NCI-H446 (cell line): Measurements from ENCODE around the gene ZNF780A.
"Not testable (repeated sequence)": the region's sequence is repeated elsewhere in the genome, so short reads cannot be mapped to it uniquely, and the experiment has no call there.

ENCODE experiments used
- DNase-seq, 2 experiments: peaks; one replicate each; lab custom pipeline; 2025; lab: John Stamatoyannopoulos, UW

The ZNF780A gene

DNA sequence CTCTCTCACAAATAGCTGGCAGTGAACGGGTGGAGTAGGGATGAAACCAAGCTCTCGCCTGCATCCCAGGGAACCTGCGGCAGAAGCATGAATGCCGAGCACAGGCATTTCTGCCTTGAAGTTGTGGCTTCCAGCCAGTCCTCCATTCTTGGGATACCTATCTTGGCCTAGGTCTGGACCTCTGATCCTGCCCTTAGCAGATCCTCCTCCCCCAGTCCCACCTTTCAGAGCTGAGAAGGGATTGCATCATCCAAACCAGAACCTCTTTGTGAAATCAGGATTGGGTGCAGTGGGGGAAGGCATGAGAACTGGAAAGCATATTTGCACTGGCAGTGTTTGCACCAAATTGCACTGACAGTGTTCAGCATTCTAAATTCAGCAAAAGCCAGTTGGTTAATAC is 5.8 kb downstream of the ZNF780A start:
- no peak for DNase-seq

DNA sequence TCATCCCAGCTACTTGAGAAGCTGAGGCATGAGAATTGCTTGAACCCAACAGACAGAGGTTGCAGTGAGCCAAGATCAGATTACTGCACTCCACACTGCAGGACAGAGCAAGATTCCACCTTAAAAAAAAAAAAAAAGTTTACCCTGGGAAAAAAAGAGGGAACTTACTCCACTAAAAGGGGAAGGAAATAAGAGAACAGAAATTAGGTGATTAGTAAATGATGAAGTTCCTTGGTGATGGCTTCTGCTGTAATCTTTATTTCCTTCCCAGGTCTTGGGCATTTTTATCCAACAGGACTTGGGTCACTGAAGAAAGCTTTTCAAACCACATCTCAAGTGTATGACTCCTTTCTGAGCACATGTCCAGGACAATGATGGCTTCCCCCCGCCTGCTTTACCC is 9.3 kb downstream of the ZNF780A start:
- no peak for DNase-seq

DNA sequence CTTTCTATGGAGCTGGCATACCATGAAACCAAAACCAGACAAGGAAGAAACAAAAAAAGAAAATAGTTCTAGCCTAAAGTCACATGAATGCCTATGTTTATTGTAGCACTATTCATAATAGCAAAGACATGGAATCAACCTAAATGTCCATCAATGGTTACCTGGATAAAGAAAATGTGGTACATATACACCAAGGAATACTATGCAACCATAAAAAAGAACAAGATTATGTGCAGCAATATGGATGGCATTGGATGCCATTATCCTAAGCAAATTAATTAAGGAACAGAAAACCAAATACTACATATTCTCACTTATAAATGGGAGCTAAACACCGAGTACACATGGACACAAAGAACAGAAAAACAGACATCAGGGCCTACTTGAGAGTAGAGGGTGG is 10.5 kb downstream of the ZNF780A start:
- no peak for DNase-seq

DNA sequence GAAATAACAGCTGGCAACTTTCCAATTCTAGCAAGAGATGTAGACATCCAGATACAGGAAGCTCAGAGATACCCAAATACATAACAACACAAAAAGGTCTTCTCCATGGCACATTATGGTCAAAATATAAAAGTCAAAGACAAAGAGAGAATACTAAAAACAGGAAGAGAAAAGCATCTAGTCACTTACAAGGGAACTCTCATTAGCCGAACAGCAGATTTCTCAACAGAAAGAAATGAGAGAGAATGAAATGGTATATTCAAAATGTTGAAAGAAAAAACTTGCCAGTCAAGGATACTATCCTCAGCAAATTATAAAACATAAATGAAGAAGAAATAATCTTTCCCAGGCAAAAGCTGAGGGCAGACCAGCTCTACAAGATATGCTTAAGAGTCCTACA is 12.4 kb downstream of the ZNF780A start:
- no peak for DNase-seq

DNA sequence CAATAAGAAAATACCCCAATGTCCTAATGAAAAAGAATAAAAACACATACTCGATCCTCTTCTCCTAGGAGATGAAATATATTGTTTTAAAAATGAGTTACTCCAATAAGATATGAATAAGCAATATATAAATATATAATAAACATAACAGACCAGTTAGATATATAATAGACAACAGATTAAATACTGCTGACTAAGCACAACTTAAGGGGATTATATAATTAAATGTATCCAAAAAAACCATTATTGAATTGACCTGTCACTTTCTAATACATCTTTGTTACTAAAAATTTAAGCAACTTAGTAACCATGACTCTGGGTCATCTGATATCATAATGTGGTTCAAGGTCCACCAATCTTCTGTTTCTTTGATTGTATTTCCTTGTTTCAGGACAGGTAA is 20.7 kb downstream of the ZNF780A start:
- DNase-seq: no peak

DNA sequence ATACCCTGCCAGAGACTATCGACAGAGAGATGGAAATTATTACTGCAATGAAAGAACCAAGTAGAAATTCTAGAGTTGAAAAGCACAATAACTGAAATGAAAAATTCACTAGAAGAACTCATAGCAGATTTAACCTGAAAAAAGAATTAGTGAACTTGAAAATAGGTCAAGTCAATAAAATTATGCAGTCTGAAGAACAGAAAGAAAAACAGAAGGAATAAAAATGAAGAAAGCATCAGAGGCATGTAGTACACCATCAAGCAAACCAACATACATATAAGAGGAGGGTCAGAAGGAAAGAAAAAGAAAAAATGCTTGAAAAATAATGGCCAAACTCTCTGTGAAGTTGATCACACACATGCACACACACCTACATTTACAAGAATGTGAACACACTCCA is 31.1 kb downstream of the ZNF780A start:
- no peak for DNase-seq

DNA sequence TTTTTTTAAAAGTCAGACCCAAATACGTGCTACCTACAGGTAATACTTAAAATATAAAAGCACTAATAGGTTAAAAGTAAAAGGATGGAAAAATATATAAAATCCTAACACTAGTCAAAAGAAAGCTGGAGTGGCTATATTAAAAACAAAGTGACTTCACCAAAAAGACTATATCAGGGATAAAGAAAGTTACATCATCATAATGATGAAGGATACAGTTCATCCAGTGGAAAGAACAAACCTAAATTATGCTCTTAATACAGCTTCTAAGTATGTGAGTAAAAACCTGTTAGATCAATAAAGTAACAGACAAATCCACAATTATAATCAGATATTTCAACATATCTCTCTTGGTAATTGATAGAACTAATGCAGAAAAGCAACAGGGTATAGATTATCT is 33.6 kb downstream of the ZNF780A start:
- no peak for DNase-seq

DNA sequence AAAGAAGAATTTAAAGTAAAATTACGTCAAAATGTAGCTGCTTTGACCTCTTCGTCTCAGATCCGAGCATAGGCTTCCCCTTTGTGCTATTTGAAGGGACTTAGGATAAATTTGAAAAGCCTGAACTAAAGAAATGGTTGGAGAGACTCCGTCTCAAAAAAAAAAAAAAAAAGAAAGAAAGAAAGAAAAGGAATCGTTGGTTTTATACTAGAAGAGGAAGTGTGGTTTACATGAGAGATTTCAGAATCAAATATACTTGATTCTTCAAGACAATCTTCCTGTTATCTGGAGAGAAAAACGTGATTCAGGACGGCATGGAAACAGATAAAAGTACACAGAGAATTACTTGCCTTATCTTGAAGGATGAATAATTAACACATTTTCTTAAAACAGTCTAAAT is 34.2 kb downstream of the ZNF780A start:
- DNase-seq: no peak

DNA sequence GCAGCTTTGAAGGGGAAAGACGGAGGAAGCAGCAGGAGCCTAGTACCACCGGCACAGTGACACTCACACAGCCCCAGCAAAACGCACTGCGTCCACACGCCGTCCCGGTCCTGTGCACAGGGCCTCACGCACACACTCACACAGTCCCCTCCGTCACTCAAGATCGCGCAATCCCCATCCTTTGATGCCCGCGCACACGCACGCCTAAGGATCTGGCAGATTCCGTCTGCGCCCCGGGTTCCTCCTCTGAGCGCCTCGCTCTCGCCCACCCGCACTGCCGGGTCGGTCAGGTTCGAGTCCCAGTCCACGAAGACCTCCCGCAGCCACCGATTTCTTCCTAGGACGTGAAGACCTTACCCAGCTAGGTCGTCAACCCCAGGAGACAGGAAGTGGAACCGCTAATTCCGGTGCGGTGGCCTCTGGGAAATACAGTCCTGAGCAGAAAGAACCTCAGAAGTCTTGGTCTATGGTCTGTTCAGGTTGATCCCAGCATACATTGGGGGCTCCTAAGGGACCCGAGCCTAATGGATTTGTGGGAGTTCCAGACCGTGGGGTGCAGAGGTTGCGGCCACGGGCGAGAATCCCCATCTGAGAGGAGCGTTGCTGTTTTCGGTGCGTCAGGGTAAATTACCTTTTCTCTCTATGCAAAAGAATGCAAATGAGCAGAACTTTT is 34.8 kb downstream of the ZNF780A start, which contains the start of gene ZNF780B:
ZNF780B (minus strand) TSS at position 400 of the 673 bp plus-strand sequence. CDS start 5,899 bp downstream, outside the sequence.
- DNase-seq: peak; percentile 27 to 59

DNA sequence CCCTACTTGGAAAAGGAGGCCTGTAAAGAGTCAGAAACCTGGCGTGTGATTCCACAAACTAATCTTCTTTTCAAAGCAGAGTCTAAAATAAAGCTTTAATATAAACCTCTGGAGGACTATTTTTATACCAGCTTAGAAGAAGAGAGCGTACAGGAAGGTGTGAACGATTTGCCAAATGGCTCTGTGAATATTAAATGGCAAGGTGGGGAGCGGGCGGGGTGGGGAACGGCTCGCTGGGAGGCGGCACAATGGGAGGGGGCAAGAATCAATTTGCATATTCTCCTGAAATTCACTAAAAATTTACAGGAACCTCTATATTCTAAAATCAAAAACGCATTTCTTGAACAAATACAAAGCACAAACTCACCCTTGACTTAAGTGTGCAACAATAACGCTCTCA is 35.7 kb downstream of the ZNF780A start:
- no peak for DNase-seq

DNA sequence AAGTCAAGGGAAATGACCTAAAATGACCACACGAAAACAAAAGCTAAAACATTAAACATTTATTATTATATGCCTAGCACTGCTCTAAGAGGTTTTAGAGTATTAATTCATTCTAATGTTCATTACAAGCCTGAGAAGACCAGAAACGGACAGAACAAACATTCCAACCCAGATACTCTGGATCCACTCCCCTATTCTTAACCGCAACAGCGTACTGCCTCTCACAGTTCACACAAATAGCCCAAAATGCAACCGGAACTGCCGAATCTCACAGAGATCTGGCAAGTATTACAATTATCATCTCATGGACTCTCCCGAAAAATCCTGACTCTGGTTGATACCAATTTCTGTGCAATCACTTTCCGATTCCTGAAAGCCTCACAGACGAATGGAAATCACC is 36.1 kb downstream of the ZNF780A start:
- no peak for DNase-seq

DNA sequence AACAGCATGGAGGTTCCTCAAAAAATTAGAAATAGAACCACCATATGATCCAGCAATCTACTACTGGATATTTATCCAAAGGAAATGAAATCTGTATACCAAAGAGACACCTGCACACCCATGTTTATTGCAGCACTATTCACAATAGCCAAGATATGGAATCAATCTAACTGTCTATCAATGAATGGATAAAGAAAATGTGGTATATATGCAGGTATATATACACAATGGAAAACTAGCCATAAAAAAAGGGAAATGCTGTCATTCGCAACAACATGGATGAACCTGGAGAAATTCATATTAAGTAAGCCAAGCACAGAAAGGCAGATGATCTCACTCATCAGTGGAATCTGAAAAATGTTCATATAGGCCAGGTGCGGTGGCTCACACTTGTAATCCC is 37.3 kb downstream of the ZNF780A start:
- no peak for DNase-seq

DNA sequence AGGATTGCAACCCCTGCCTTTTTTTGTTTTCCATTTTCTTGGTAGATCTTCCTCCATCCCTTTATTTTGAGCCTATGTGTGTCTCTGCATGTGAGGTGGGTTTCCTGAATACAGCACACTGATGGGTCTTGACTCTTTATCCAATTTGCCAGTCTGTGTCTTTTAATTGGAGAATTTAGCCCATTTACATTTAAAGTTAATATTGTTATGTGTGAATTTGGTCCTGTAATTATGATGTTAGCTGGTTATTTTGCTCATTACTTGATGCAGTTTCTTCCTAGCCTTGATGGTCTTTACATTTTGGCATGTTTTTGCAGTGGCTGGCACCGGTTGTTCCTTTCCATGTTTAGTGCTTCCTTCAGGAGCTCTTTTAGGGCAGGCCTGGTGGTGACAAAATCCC is 49.0 kb downstream of the ZNF780A start:
- DNase-seq: not testable (repeated sequence)

DNA sequence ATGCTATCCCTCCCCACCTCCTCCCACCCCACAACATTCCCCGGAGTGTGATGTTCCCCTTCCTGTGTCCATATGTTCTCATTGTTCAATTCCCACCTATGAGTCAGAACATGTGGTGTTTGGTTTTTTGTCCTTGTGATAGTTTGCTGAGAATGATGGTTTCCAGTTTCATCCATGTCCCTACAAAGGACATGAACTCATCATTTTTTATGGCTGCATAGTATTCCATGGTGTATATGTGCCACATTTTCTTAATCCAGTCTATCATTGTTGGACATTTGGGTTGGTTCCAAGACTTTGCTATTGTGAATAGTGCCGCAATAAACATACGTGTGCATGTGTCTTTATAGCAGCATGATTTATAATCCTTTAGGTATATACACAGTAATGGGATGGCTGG is 52.7 kb downstream of the ZNF780A start:
- not testable (repeated sequence) for DNase-seq

DNA sequence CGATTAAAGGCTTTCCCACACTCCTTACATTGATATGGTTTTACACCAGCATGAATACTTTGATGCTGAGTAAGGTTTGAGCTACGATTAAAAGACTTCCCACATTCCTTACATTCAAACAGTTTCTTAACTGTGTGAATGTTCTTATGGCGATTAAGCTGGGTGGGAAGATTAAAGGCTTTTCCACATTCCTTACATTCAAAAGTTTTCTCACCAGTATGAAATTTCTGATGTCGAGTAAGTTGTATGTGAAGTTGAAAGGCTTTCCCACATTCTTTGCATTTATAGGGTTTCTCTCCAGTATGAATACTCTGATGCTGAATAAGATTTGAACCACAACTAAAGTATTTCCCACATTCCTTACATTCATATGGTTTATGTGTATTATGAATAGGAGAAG is 54.7 kb downstream of the ZNF780A start:
- DNase-seq: no peak

DNA sequence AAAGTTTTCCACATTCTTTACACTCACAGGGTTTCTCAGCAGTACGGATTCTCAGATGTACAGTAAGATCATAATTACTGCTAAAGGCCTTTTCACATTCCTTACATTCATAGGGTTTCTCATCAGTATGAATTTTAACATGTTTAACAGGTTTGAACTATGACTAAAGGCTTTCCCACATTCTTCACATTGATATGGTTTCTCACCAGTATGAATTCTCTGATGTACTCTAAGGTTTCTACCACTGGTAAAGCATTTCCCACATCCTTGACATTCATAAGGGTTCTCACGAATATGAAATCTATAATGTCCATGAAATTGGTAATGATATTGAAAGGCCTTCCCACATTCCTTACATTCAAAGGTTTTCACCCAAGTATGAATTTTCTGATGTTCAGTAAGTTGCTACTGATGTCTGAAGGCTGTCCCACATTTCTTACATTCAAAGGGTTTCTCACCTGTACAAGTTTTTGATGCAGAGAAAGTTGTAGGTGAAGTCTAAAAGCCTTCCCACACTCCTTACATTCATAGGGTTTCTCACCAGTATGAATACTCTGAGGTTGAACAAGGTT is 56.7 kb downstream of the ZNF780A start:
- DNase-seq: no peak

DNA sequence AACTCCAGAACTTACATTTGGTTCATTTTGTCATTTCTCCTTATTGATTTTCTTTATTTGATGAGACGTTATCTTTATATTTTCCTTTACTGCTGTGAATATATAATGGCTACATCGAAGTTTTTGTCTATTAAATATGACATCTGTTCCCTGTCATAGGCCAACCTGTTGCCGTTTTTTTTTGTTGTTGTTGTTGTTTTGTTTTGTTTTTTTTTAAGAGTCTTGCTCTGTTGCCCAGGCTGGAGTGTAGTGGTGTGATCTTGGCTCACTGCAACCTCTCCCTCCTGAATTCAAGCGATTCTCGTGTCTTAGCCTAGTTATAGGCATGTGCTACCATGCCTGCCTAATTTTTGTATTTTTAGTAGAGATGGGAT is 64.2 kb downstream of the ZNF780A start:
- DNase-seq: no peak

DNA sequence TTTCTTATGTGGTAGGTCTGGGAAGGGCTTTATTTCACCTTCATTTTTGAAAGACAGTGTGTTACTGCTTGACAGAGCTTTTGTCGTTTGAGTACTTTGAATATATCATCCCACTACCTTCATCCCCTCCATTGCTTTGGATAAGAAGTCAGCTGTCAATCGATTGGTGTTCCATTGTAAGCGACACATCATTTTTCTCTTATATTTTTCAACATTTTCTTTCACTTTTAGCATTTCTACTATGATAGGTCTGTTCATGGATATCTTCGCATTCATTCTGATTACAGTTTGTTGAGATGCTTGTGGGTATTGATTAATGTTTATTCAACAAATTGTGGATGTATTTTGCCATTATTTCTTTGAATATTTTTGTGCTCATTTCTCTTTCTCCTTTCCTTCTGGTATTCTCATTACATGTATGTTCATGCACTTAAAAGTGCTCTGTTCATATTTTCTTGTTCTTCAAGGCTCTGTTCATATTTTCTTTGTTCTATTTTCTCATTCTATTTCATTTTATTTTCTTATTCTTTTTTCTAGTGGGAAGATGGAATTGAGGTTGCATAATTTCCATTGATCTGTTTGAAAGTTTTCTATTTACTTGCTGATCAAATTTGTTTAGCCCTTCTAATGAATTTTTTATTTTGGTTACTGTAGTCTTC is 64.7 kb downstream of the ZNF780A start:
- DNase-seq: no peak

DNA sequence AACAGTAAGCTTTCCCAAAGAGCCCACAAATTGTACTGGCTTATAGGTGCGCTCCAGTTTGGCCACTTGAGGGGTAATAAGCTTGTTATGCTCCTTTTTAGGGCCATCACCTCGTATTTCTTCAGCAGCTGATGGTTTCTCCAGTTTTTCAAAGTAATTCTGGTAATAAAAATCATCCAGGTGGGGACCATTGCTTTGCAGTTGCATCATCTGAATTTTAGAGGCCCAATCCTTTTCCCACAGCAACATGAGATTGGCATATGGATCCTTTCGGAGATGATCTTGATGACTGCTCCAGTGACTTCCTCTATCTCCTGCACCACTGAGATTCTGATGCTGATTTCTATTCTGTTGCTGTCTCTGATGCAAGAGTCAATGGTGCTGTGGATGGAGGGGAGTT is 66.8 kb downstream of the ZNF780A start:
- DNase-seq: no peak
